Erythroblast (primary cell): Measurements from ENCODE around the gene ST8SIA5.

Experiments used
- GATA1 ChIP-seq: IDR thresholded peaks from 2 replicates; pipeline ENCODE4 v1.6.1; 2011; ENCODE audit warnings: low read depth, mild to moderate bottlenecking, control low read depth, low read length, moderate library complexity
- POLR2A ChIP-seq: IDR thresholded peaks from 2 replicates; pipeline ENCODE4 v1.6.1; 2011; ENCODE audit warnings: mild to moderate bottlenecking, low read length

DNA sequence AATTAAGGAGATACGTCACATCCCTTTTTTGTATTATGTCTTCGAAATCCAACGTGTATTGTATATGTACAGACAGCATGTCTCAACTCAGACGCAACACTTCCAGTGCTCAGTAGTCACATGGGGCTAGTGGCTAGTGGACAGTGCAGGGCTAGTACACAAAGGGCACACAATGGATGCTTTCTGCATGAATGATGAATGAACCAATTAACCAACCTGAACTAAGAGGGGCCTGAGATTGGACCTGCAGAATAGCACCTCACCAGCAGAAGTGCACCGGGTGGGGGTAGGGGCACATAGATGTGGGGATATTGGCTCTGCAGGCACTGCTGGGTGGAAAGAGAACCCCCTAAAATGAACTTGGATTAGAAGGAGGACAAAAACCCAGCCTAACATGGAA lies 20.7 kb downstream of the ST8SIA5 start:
- TF ChIP-seq POLR2A (no peak), GATA1 (no peak)
